Inferior parietal cortex (tissue), 1 donor: Measurements from ENCODE around the gene TTC23L.
A peak's percentile ranks its signal among the peaks of the same experiment; 100 is the strongest.

Experiments
- DNase-seq: peaks from one replicate; pipeline ENCODE4 v3.0.0-alpha.2; 2016; ENCODE audit errors: extremely low spot score

TTC23L gene

GRCh38 chr5:34833090-34833489 lies 5.9 kb upstream of the TTC23L start:
- DNase-seq = no peak

DNA sequence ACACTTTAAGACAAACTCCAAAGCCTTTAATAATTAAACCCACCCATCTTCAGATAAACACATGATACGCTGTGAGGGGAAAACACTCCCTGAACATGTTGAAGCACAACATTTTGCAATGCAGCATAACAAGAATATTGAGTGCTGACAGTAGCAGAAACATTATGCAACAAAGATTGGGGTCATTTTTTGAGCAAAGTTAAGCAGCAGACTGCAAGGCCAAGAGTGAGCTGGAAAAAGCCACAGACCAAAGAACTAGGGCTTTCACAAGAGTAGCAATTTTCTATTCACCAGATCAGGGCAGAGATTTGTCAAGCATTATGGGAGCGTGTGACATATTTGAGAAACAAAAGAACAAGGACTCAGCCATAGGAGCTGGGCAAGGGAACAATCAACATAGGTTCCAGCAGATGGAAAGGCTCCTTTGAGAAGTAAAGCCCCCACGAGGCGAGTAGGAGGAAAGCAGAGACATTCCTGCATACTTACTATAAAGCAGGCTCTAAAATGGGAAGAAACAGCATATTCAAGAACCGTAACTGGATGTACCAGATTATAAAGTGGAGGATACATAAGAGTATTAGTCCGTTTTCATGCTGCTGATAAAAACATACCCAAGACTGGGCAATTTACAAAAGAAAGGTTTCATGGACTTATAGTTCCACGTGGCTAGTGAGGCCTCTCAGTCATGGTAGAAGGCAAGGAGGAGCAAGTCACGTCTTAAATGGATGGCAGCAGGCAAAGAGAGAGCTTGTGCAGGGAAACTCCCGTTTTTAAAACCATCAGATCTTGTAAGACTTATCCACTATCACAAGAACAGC lies 4.8 kb upstream of the TTC23L start:
- no peak for DNase-seq

- no peak for DNase-seq
Measured at GRCh38 chr5:34834794-34835089, 4.2 kb upstream of the TTC23L start.

DNA sequence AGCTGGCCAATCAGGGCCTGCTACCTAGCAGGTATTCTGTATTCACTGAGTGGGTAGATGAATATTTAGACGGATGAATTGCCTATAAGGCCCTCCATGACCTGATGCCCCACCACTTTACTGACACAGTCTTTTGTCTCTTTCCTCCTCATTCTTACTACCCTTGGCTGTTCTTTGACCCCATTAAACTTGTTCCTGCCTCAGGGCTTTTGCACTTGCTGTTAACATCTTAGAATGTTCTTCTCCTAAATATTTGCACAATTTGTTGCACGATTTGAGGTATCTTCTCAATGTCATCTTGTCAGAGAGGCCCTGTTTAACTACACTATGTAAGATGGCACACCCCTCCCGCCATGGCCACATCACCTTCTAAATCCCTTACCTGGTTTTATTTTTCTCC lies 3.3 kb upstream of the TTC23L start:
- DNase-seq = no peak

GRCh38 chr5:34841816-34842215 lies 2.9 kb downstream of the TTC23L start:
- DNase-seq = no peak

GRCh38 chr5:34842554-34842953 lies 3.6 kb downstream of the TTC23L start:
- DNase-seq = no peak

- DNase-seq = no peak
Measured at GRCh38 chr5:34843497-34843896, 4.5 kb downstream of the TTC23L start.

GRCh38 chr5:34844106-34844505 lies 5.1 kb downstream of the TTC23L start:
- no peak for DNase-seq

DNA sequence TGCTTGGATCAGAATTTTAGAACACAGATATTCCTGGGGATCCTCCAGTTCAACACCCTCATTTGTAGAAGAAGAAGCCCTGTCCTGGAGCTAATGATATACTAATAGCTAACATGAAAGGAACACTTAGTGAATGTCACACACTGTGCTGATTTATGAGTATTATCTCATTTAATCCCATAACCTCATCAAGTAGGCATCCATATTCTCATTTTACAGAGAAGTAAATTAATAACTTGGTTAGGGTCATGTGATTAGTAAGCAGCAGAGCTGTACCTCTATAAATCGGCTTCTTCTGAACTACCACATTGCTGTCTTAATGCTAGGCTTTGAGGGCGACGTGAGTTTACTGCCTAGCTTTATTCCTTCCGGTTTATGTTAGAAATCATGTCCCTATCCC lies 6.0 kb downstream of the TTC23L start:
- DNase-seq = no peak

GRCh38 chr5:34847056-34847455 lies 8.1 kb downstream of the TTC23L start:
- no peak for DNase-seq

GRCh38 chr5:34847552-34847951 lies 8.6 kb downstream of the TTC23L start:
- no peak for DNase-seq

DNA sequence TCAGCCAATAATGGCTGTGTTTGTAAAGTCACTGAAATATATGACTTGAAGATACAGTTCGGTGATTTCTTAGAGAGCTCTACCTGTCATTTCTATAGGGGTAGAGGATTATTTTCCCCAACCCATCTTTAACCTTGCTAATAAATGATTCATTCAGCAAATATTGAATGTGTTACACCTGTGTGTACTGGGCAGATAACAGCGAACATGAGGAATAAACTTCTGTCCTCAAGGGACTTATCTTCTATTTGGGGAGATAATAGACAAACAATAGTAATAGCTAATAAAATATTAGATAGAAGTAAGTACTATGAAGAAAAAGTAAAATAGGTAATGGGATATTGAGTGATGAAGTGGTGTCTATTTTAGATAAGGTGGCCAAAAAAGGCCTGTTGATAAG lies 9.3 kb downstream of the TTC23L start:
- no peak for DNase-seq

- DNase-seq = no peak
Measured at GRCh38 chr5:34849253-34849652, 10.3 kb downstream of the TTC23L start.

- no peak for DNase-seq
Measured at GRCh38 chr5:34854459-34855174, 15.7 kb downstream of the TTC23L start.

DNA sequence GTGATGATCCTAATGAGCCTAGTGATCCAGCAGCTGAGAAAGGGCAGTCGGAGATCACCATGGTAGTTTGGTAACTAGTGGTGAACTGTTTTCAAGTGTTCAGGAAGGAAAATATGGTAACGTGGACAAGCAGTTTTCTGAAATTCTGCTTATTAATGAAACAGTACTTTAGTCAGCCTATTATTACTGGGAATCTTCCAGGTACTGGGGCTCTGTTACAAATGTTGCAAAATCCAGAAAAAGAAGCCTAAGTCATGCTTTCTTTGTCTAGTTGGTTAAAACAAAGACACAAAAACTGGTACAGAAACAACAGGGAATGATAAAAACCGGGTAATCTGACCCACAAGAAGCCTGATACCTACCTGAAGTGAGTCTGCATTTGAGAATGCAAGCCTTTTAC lies 18.2 kb downstream of the TTC23L start:
- DNase-seq = no peak

- DNase-seq = no peak
Measured at GRCh38 chr5:34857894-34858293, 18.9 kb downstream of the TTC23L start.

GRCh38 chr5:34858790-34859189 lies 19.8 kb downstream of the TTC23L start:
- no peak for DNase-seq

DNA sequence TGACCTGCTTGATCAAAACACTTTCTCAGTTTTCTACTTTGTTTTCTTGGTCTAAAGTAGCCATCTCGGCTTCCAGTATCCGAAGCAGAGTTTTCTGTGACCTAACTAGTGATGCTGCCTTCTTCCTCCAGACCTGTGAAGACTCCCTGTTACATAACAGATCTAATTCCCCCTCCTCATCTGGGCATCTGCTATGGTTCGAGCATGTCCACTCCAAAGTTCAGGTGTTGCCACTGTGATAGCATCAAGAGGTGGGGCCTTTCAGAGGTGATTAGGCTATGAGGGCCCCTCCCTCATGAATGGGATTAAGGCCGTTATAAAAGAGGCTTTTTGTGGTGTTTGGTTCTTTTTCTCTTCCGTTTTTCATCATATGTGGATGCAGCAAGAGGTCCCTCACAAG lies 20.3 kb downstream of the TTC23L start:
- no peak for DNase-seq

DNA sequence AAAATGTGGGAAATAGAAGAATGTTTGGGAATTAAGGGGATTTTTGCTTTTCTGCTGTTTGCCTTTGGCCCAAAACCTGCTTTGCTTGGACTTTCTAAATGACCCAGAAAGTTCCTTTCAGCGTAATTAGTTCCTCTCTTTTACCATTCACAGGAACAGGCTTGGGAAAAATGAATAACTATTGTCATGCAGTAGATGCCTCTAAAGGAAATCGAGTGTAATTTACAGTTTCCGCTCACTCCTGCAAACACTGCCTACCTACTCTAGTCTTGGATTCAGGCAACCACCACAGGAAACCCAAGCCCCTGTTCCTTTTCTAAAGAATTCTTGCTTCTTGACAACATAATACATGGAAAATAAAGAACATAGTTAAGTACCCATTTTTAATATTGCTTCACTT lies 25.0 kb downstream of the TTC23L start:
- no peak for DNase-seq

DNA sequence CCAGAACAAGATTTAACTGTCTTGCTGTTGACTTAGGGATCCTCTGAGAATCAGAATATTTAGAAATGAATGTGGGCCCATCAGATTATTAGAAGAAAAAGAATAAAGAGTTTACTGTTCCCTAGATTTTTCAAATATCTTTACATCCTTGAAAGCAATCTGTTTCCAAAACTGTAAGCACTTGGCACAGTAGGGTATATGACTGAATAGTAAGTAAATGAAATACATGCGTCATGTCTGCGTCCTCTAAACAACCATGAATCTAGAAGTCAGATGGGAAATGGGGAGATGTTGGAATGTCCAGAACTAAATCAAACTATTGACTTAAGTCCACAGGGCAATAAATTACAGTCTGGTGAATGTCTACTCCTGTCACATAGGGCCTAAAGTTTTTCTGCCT lies 26.1 kb downstream of the TTC23L start:
- no peak for DNase-seq

DNA sequence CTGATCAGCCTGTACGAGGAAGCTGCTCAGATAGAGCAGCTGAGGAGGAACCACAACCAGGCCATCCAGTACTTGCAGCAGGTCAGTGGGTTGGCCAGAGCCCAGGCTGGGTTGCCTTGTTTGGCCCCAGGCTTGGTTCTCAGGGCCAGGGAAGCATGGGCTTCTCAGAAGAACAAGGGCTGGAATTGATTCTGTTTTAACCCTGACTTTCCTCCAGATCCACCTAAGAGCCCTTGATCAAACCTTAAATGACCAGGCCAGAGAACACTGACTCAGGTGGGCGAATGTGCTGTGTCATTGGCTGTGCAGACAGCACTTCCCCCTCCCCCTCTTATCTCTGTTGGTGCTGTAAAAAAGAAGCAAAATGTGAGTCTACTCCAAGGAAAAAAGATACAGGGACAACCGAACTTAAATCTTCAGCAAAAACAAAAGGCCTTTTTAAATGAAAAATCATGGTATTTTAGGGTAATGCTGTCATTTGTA lies 28.1 kb downstream of the TTC23L start:
- DNase-seq = no peak

GRCh38 chr5:34867660-34868059 lies 28.7 kb downstream of the TTC23L start:
- peak; percentile 22 for DNase-seq

- DNase-seq = no peak
Measured at GRCh38 chr5:34868791-34869190, 29.8 kb downstream of the TTC23L start.
